H1 (cell line): ENCODE data around the gene EBF3. TPM values are rescaled to one million over a fixed set of nuclear protein-coding genes. Genes with fewer than 3 reads are reported as not detected.

ENCODE experiments used
- BCL11A ChIP-seq, 2 experiments: IDR thresholded peaks; one replicate each; pipeline ENCODE4 v1.6.1; 2011; ENCODE audit warnings: low read depth in 2 of 2, low read length in 2 of 2, mild to moderate bottlenecking in 2 of 2
- CHD1 ChIP-seq: IDR thresholded peaks from 2 replicates; pipeline ENCODE4 v1.6.1; 2012; ENCODE audit warnings: low read depth, low read length, improper control_type of control experiment
- CHD2 ChIP-seq: IDR thresholded peaks from 2 replicates; pipeline ENCODE4 v1.6.1; 2012; ENCODE audit warnings: low read length, improper control_type of control experiment
- JUND ChIP-seq: IDR thresholded peaks from 2 replicates; pipeline ENCODE4 v1.6.1; 2011; ENCODE audit warnings: mild to moderate bottlenecking, improper control_type of control experiment, low read length
- RBBP5 ChIP-seq: IDR thresholded peaks from 2 replicates; pipeline ENCODE4 v1.7.1; 2012; ENCODE audit warnings: low read depth, mild to moderate bottlenecking, inconsistent platforms, low read length, moderate library complexity, borderline replicate concordance
- SIX5 ChIP-seq: IDR thresholded peaks from 2 replicates; pipeline ENCODE4 v1.6.1; 2011; ENCODE audit warnings: mild to moderate bottlenecking, low read depth, low read length
- TAF1 ChIP-seq: IDR thresholded peaks from 2 replicates; pipeline ENCODE4 v1.6.1; 2011; ENCODE audit warnings: mild to moderate bottlenecking, low read depth, low read length
- polyA plus RNA-seq, 7 experiments: library from polyadenylated mRNA; depleted of rRNA in 3 of 7; stranded (reverse) in 5 of 7; unstranded in 2 of 7; fragments of >200 nt in 5 of 7; fragments of 200-250 nt in 2 of 7; gene quantifications; 1 replicate in 5 of 7; 2 replicates in 1 of 7; 4 replicates in 1 of 7; pipeline versions ENCODE4 v1.2.1 to v1.2.3, GENCODE V29; 2011 to 2013; ENCODE audit warnings: missing spikeins in 2 of 7, mixed read lengths in 2 of 7
- total RNA-seq: library from RNA; stranded (reverse); fragmentation: NEBNext Ultra II Directional; extraction: Animal tissue kit (Norgen Biotek cat#: 25700); gene quantifications from 2 replicates; pipeline ENCODE4 v1.2.1, GENCODE V29; 2021
- TF ChIP-seq, protein P1 (sequence below): fragments of 300-600 bp; sonication (generic); IDR thresholded peaks from 2 replicates; pipeline ENCODE4 v1.7.1; 2012; ENCODE audit warnings: low read length, moderate library complexity, mild to moderate bottlenecking, inconsistent platforms; ENCODE audit not compliant: insufficient replicate concordance

Gene EBF3
- total and polyA plus RNA-seq, 2 of the 8 experiments (the other 6 are each of a cell fraction or from before 2014, with no cell fraction given): 0.08 to 0.26 TPM

DNA sequence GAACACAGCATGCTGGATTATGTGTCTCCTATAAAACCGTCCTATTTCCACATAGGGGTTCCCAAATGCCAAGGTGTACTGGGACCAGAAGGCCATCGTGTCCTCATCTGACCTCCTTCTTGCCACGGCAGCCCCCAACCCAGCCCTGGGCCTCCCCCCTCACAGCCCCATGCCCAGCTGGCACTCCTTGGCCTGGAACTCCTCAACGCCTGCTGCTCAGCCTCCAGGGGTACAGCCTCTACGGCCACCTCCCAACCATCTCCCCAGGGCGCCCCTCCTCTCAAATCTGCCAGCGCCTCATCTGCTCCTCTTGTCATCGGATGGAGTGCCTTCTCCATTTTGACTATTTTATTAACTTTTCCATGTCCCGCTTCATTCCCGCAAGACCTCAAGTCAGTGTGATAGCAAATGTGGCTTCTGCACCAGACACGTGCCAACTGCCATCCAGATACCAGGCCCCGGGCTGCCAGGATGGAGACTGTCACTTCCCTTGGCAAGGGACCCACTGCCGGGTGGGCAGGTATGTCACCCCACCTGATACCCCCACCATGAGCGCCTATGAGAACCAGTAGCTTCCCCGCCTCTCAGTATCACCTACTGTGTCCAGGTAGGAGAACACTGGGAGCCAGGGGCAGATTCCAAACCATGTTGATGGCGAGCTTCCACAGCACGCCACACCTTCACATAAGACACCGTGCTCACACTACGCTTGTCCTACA, 106.7 kb downstream of the EBF3 start (continued):
- TF ChIP-seq, protein P1, sequence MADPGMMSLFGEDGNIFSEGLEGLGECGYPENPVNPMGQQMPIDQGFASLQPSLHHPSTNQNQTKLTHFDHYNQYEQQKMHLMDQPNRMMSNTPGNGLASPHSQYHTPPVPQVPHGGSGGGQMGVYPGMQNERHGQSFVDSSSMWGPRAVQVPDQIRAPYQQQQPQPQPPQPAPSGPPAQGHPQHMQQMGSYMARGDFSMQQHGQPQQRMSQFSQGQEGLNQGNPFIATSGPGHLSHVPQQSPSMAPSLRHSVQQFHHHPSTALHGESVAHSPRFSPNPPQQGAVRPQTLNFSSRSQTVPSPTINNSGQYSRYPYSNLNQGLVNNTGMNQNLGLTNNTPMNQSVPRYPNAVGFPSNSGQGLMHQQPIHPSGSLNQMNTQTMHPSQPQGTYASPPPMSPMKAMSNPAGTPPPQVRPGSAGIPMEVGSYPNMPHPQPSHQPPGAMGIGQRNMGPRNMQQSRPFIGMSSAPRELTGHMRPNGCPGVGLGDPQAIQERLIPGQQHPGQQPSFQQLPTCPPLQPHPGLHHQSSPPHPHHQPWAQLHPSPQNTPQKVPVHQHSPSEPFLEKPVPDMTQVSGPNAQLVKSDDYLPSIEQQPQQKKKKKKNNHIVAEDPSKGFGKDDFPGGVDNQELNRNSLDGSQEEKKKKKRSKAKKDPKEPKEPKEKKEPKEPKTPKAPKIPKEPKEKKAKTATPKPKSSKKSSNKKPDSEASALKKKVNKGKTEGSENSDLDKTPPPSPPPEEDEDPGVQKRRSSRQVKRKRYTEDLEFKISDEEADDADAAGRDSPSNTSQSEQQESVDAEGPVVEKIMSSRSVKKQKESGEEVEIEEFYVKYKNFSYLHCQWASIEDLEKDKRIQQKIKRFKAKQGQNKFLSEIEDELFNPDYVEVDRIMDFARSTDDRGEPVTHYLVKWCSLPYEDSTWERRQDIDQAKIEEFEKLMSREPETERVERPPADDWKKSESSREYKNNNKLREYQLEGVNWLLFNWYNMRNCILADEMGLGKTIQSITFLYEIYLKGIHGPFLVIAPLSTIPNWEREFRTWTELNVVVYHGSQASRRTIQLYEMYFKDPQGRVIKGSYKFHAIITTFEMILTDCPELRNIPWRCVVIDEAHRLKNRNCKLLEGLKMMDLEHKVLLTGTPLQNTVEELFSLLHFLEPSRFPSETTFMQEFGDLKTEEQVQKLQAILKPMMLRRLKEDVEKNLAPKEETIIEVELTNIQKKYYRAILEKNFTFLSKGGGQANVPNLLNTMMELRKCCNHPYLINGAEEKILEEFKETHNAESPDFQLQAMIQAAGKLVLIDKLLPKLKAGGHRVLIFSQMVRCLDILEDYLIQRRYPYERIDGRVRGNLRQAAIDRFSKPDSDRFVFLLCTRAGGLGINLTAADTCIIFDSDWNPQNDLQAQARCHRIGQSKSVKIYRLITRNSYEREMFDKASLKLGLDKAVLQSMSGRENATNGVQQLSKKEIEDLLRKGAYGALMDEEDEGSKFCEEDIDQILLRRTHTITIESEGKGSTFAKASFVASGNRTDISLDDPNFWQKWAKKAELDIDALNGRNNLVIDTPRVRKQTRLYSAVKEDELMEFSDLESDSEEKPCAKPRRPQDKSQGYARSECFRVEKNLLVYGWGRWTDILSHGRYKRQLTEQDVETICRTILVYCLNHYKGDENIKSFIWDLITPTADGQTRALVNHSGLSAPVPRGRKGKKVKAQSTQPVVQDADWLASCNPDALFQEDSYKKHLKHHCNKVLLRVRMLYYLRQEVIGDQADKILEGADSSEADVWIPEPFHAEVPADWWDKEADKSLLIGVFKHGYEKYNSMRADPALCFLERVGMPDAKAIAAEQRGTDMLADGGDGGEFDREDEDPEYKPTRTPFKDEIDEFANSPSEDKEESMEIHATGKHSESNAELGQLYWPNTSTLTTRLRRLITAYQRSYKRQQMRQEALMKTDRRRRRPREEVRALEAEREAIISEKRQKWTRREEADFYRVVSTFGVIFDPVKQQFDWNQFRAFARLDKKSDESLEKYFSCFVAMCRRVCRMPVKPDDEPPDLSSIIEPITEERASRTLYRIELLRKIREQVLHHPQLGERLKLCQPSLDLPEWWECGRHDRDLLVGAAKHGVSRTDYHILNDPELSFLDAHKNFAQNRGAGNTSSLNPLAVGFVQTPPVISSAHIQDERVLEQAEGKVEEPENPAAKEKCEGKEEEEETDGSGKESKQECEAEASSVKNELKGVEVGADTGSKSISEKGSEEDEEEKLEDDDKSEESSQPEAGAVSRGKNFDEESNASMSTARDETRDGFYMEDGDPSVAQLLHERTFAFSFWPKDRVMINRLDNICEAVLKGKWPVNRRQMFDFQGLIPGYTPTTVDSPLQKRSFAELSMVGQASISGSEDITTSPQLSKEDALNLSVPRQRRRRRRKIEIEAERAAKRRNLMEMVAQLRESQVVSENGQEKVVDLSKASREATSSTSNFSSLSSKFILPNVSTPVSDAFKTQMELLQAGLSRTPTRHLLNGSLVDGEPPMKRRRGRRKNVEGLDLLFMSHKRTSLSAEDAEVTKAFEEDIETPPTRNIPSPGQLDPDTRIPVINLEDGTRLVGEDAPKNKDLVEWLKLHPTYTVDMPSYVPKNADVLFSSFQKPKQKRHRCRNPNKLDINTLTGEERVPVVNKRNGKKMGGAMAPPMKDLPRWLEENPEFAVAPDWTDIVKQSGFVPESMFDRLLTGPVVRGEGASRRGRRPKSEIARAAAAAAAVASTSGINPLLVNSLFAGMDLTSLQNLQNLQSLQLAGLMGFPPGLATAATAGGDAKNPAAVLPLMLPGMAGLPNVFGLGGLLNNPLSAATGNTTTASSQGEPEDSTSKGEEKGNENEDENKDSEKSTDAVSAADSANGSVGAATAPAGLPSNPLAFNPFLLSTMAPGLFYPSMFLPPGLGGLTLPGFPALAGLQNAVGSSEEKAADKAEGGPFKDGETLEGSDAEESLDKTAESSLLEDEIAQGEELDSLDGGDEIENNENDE: no peak
- TF ChIP-seq CHD2 (no peak), SIX5 (no peak), JUND (no peak), RBBP5 (no peak), TAF1 (no peak), BCL11A (IDR thresholded peaks at IDR 0.05; ENCODE audit: low read depth in 2 of 2, low read length in 2 of 2) (no peak), CHD1 (no peak)
